HG02884 (cell line): ENCODE measurements around the gene DEFB129.
A peak's percentile ranks its signal among the peaks of the same experiment; 100 is the strongest.
"Not testable (repeated sequence)": the region's sequence is repeated elsewhere in the genome, so short reads cannot be mapped to it uniquely, and the experiment has no call there.

Experiments used
- ATAC-seq: cut with Tn5 transposase; IDR thresholded peaks from one replicate; pipeline ENCODE4 v1.9.1; 2021; ENCODE audit warnings: mild to moderate bottlenecking, moderate library complexity; ENCODE audit not compliant: unreplicated experiment

The DEFB129 gene

GRCh38 chr20:252801-253200 lies 25.7 kb downstream of the DEFB129 start:
- no peak for ATAC-seq

- not testable (repeated sequence) for ATAC-seq
These were observed 26.4 kb downstream of the DEFB129 start for GRCh38 chr20:253447-253846.

- no peak for ATAC-seq
These were observed 30.4 kb downstream of the DEFB129 start, which contains the start of gene DEFB132 for GRCh38 chr20:257419-257818. Gene DEFB132, plus strand, starts transcription at chr20:257724. Its CDS starts 55 bp downstream, at chr20:257779.

GRCh38 chr20:258269-258858 lies 31.3 kb downstream of the DEFB129 start:
- ATAC-seq, result no peak

GRCh38 chr20:258963-259362 lies 31.9 kb downstream of the DEFB129 start:
- no peak for ATAC-seq

- no peak for ATAC-seq
These were observed 32.9 kb downstream of the DEFB129 start for GRCh38 chr20:259981-260380.

GRCh38 chr20:263701-264100 lies 36.6 kb downstream of the DEFB129 start:
- ATAC-seq, result no peak

GRCh38 chr20:266596-267562 lies 39.8 kb downstream of the DEFB129 start:
- peak; percentile 85 for ATAC-seq

GRCh38 chr20:270517-270916 lies 43.5 kb downstream of the DEFB129 start:
- ATAC-seq, result no peak

GRCh38 chr20:271069-271468 lies 44.0 kb downstream of the DEFB129 start:
- ATAC-seq, result no peak

GRCh38 chr20:271528-271927 lies 44.5 kb downstream of the DEFB129 start:
- ATAC-seq, result no peak

GRCh38 chr20:272718-273117 lies 45.7 kb downstream of the DEFB129 start:
- no peak for ATAC-seq

- ATAC-seq, result no peak
These were observed 46.8 kb downstream of the DEFB129 start for GRCh38 chr20:273884-274283.

- ATAC-seq, result no peak
These were observed 48.7 kb downstream of the DEFB129 start for GRCh38 chr20:275791-276190.

GRCh38 chr20:276620-277495 lies 49.8 kb downstream of the DEFB129 start:
- ATAC-seq, result no peak

GRCh38 chr20:277496-277781 lies 50.4 kb downstream of the DEFB129 start:
- no peak for ATAC-seq

GRCh38 chr20:278181-278580 lies 51.1 kb downstream of the DEFB129 start:
- ATAC-seq, result no peak

GRCh38 chr20:278607-279571 lies 51.8 kb downstream of the DEFB129 start:
- ATAC-seq, result no peak
